Measurements from ENCODE around the gene VEPH1.

DNA sequence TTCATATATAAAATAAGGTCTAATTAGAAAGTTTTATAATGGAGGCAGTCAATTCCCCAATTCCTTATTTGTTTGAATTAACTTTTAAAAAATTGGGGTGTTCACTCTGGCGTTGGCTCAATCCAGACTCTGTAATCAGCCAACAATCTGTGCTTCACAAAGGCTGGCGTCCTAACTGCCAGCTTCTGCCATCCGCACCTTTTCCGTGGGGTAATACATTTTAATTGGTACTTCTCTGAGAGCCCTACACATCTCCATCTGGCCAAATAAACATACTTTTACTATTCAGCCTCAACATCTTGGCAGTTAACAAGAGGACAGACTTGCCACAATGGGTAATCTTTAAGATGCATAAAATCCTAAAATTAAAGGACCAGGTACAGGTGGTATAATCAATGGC lies 218.1 kb downstream of the VEPH1 start:
- TF ChIP-seq, protein P1, sequence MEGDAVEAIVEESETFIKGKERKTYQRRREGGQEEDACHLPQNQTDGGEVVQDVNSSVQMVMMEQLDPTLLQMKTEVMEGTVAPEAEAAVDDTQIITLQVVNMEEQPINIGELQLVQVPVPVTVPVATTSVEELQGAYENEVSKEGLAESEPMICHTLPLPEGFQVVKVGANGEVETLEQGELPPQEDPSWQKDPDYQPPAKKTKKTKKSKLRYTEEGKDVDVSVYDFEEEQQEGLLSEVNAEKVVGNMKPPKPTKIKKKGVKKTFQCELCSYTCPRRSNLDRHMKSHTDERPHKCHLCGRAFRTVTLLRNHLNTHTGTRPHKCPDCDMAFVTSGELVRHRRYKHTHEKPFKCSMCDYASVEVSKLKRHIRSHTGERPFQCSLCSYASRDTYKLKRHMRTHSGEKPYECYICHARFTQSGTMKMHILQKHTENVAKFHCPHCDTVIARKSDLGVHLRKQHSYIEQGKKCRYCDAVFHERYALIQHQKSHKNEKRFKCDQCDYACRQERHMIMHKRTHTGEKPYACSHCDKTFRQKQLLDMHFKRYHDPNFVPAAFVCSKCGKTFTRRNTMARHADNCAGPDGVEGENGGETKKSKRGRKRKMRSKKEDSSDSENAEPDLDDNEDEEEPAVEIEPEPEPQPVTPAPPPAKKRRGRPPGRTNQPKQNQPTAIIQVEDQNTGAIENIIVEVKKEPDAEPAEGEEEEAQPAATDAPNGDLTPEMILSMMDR (IDR thresholded peaks at IDR 0.05), result no peak
- TF ChIP-seq EZH2 (IDR thresholded peaks at IDR 0.05; ENCODE audit: borderline replicate concordance, insufficient read depth, low read depth, low read length, poor library complexity, severe bottlenecking), result no peak

Measured in B cell (primary cell).